ENCODE data around the gene ZNF689.

- TF ChIP-seq CTCF (CRISPR knock-in tag; IDR thresholded peaks at IDR 0.05) (no peak), FOSL2 (CRISPR knock-in tag; IDR thresholded peaks at IDR 0.05) (no peak), MED8 (CRISPR knock-in tag; IDR thresholded peaks at IDR 0.05; ENCODE audit: insufficient replicate concordance) (no peak), ZFAT (CRISPR knock-in tag; conservative IDR thresholded peaks at IDR 0.05) (no peak), ZNF841 (CRISPR knock-in tag; IDR thresholded peaks at IDR 0.05; ENCODE audit: borderline replicate concordance) (no peak), CBFB (CRISPR knock-in tag; IDR thresholded peaks at IDR 0.05) (no peak), ELK4 (CRISPR knock-in tag; IDR thresholded peaks at IDR 0.05; ENCODE audit: borderline replicate concordance) (no peak), MYC (CRISPR knock-in tag; IDR thresholded peaks at IDR 0.05; ENCODE audit: borderline replicate concordance) (no peak), IRF2 (CRISPR knock-in tag; IDR thresholded peaks at IDR 0.05) (no peak), ZKSCAN5 (CRISPR knock-in tag; IDR thresholded peaks at IDR 0.05) (no peak), CEBPB (IDR thresholded peaks at IDR 0.05; ENCODE audit: borderline replicate concordance, low read depth, low read length) (no peak), SP140L (CRISPR knock-in tag; IDR thresholded peaks at IDR 0.05; ENCODE audit: borderline replicate concordance) (no peak), DPF2 (CRISPR knock-in tag; IDR thresholded peaks at IDR 0.05; ENCODE audit: borderline replicate concordance, low read depth) (no peak)
Observed at GRCh38 chr16:30561089-30561816, 48.9 kb downstream of the ZNF689 start.

Measured in HepG2 (cell line).